PC-9 (cell line): ENCODE data around the gene SOCS7. TPM values are rescaled to one million over a fixed set of nuclear protein-coding genes. Genes with fewer than 3 reads are reported as not detected.

Experiments used
- BruUV-seq: library from RNA; stranded (reverse); fragments of 400-500 nt; replicated peaks from 2 replicates; lab custom pipeline; 2021; lab: Mats Ljungman, UMichigan
- CTCF ChIA-PET: fragments of 300-600 bp; sonication (Branson Sonifier 250); formaldehyde crosslinking; loops from one replicate; lab custom pipeline; 2022; ENCODE audit warnings: antibody characterized with exemption; lab: Charles Lee
- POLR2A ChIA-PET: fragments of 300-600 bp; sonication (Branson Sonifier 250); formaldehyde crosslinking; loops from one replicate; lab custom pipeline; 2022; ENCODE audit warnings: antibody characterized with exemption; ENCODE audit not compliant: unreplicated experiment; lab: Charles Lee
- DNase-seq, 2 experiments: peaks; one replicate each; pipeline versions ENCODE4 v3.0.0 to v3.0.0-alpha.2; 2015 to 2022; ENCODE audit warnings: mixed read lengths in 1 of 2
- H2AFZ ChIP-seq: fragments of 200-600 bp; sonication (generic); 2 replicates; pipeline ENCODE4 v1.8.1; 2017; ENCODE audit warnings: antibody characterized with exemption
- H3F3A ChIP-seq: fragments of 200-600 bp; sonication (generic); 2 replicates; pipeline ENCODE4 v1.8.1; 2017; ENCODE audit warnings: antibody characterized with exemption, mild to moderate bottlenecking, low read depth; ENCODE audit not compliant: insufficient read depth
- H3K27ac ChIP-seq: fragments of 200-600 bp; sonication (generic); 2 replicates; pipeline ENCODE4 v1.6.1; 2016; ENCODE audit warnings: mixed run types
- H3K27me3 ChIP-seq: fragments of 200-600 bp; sonication (generic); 2 replicates; pipeline ENCODE4 v1.6.1; 2016; ENCODE audit warnings: low read depth, mixed run types; ENCODE audit not compliant: insufficient read depth
- H3K36me3 ChIP-seq: fragments of 200-600 bp; sonication (generic); 2 replicates; pipeline ENCODE4 v1.6.1; 2016; ENCODE audit warnings: low read depth, mixed run types
- H3K4me1 ChIP-seq: fragments of 200-600 bp; sonication (generic); replicated peaks from 2 replicates; pipeline ENCODE4 v1.6.1; 2016; ENCODE audit warnings: mixed run types; ENCODE audit not compliant: insufficient read depth
- H3K4me2 ChIP-seq: fragments of 200-600 bp; sonication (generic); 2 replicates; pipeline ENCODE4 v1.6.1; 2017; ENCODE audit warnings: mixed run types
- H3K4me3 ChIP-seq: fragments of 200-600 bp; sonication (generic); 2 replicates; pipeline ENCODE4 v1.6.1; 2016; ENCODE audit warnings: mixed run types
- H3K79me2 ChIP-seq: fragments of 200-600 bp; sonication (generic); 2 replicates; pipeline ENCODE4 v1.6.1; 2017; ENCODE audit warnings: low read depth, mixed run types
- H3K9me2 ChIP-seq: fragments of 200-600 bp; sonication (generic); 2 replicates; pipeline ENCODE4 v1.8.1; 2017; ENCODE audit warnings: mild to moderate bottlenecking; ENCODE audit not compliant: insufficient read depth
- H3K9me3 ChIP-seq: fragments of 200-600 bp; sonication (generic); 2 replicates; pipeline ENCODE4 v1.8.1; 2016; ENCODE audit warnings: low read depth; ENCODE audit not compliant: insufficient read depth
- H4K20me1 ChIP-seq: fragments of 200-600 bp; sonication (generic); 2 replicates; pipeline ENCODE4 v1.8.1; 2017; ENCODE audit not compliant: insufficient read depth
- EZH2 ChIP-seq: fragments of 200-600 bp; sonication (generic); IDR thresholded peaks from 2 replicates; pipeline ENCODE4 v1.8.0; 2017; ENCODE audit warnings: antibody characterized with exemption, low read depth
- intact Hi-C: fragments of 100-400 bp; cut with micrococcal nuclease; formaldehyde crosslinking; loops from one replicate; pipeline ENCODE4 v1.10.0; 2022; ENCODE audit not compliant: unreplicated experiment
- total RNA-seq: library from RNA; stranded (reverse); gene quantifications from 2 replicates; pipeline ENCODE4 v1.2.3, GENCODE V29; 2021
- TF ChIP-seq, protein P1 (sequence below): fragments of 200-600 bp; sonication (generic); conservative IDR thresholded peaks from 2 replicates; pipeline ENCODE4 v1.6.1; 2017; ENCODE audit warnings: mixed run types, antibody characterized with exemption, mild to moderate bottlenecking, moderate library complexity

SOCS7 gene
- total RNA-seq, 1 experiment from 2014 or later = 19.6 TPM

- no peaks in the 10 kb centered on the region for H3K79me2 ChIP-seq
- H3K4me1 ChIP-seq = peaks cover 33% of the 10 kb centered on the region
- H3K36me3 ChIP-seq = no peaks in the 10 kb centered on the region
- peak overlapping the region; percentile 84 for H3K4me3 ChIP-seq
- H4K20me1 ChIP-seq = 0 out of 2 replicates have a peak, but pooled peaks cover 3% of the 10 kb centered on the region
- intact Hi-C loops = loop anchor here (1.0 kb wide), 1 partner anchor 22 kb away; no protein-coding TSS in a partner anchor
- peaks cover 32% of the 10 kb centered on the region; the same call in 1 of the 2 replicates for H3F3A ChIP-seq
- ChIA-PET CTCF (interaction anchor here (0.6 kb wide), 2 partner anchors 69 to 176 kb away, joined by 3 to 6 read pairs; no protein-coding TSS in a partner anchor), POLR2A (interaction anchor here (0.6 to 0.7 kb wide), 3 partner anchors 14 to 757 kb away, joined by 3 to 5 read pairs (median 4); no protein-coding TSS in a partner anchor)
- TF ChIP-seq, protein P1, sequence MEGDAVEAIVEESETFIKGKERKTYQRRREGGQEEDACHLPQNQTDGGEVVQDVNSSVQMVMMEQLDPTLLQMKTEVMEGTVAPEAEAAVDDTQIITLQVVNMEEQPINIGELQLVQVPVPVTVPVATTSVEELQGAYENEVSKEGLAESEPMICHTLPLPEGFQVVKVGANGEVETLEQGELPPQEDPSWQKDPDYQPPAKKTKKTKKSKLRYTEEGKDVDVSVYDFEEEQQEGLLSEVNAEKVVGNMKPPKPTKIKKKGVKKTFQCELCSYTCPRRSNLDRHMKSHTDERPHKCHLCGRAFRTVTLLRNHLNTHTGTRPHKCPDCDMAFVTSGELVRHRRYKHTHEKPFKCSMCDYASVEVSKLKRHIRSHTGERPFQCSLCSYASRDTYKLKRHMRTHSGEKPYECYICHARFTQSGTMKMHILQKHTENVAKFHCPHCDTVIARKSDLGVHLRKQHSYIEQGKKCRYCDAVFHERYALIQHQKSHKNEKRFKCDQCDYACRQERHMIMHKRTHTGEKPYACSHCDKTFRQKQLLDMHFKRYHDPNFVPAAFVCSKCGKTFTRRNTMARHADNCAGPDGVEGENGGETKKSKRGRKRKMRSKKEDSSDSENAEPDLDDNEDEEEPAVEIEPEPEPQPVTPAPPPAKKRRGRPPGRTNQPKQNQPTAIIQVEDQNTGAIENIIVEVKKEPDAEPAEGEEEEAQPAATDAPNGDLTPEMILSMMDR = no peak
- TF ChIP-seq EZH2 = no peak
- 0 out of 2 replicates have a peak overlapping the region, but pooled peaks have one; percentile 4 for H3K27ac ChIP-seq
- H3K27me3 ChIP-seq = no peaks in the 10 kb centered on the region
- H2AFZ ChIP-seq = peak overlapping the region; percentile 89
- BruUV-seq = TSS peak; percentile 61
- H3K4me2 ChIP-seq = peak overlapping the region; percentile 88
- H3K9me3 ChIP-seq = no peaks in the 10 kb centered on the region
- H3K9me2 ChIP-seq = no peaks in the 10 kb centered on the region
- peak in 1 of 2 experiments; percentile 72 for DNase-seq
These were observed 77.2 kb downstream of the SOCS7 start for GRCh38 chr17:38428643-38429371.

DNA sequence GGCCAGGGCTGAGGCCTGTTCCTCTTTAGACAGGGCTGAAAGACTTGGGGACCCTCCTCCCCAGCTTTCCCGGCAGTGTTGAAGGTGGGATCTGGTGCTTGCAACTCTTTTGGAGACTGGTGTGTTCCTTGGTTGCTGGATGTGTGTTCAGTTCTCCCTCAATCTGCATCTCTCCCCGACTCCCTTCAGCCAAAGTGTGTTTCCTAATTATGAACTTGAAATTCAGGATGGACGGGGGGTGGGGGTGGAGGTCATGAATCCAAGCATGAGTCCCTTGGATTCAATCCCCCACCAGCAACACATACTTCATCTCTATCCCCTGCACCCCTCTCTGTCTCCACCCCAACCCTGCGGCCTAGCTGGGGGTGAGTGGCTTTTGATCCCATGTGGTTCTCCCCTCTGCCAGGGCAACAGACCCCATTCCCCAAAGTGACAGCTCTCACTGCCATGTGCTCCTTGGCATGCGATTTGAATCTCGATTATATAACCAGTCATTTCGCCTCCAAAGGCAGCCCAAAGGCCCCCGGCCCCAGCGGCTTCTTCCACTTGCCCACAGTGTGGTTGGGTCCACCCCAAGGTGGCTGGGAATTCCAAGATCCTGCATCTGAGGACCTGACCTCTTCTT is 77.9 kb downstream of the SOCS7 start:
- 0 out of 2 replicates have a peak, but pooled peaks cover 3% of the 10 kb centered on the region for H4K20me1 ChIP-seq
- H3K9me2 ChIP-seq = no peaks in the 10 kb centered on the region
- H3K4me2 ChIP-seq = peak overlapping the region; percentile 88
- CTCF ChIA-PET = interaction anchor here (0.6 kb wide), 1 partner anchor 70 kb away, joined by 3 read pairs; no protein-coding TSS in a partner anchor
- peak in 1 of 2 experiments; percentile 58 for DNase-seq
- no peaks in the 10 kb centered on the region for H3K9me3 ChIP-seq
- TSS peak; percentile 50 for BruUV-seq
- H3K27ac ChIP-seq = no peak overlapping the region
- peaks cover 32% of the 10 kb centered on the region; the same call in 1 of the 2 replicates for H3F3A ChIP-seq
- peak overlapping the region; percentile 84; the same call in 1 of the 2 replicates for H3K4me3 ChIP-seq
- POLR2A ChIA-PET = interaction anchor here (0.6 kb wide), 1 partner anchor 758 kb away, joined by 4 read pairs; no protein-coding TSS in a partner anchor
- no peaks in the 10 kb centered on the region for H3K79me2 ChIP-seq
- no peaks in the 10 kb centered on the region for H3K27me3 ChIP-seq
- no peak overlapping the region for H2AFZ ChIP-seq
- no peak for TF ChIP-seq EZH2
- TF ChIP-seq, protein P1 = no peak
- intact Hi-C loops = loop anchor here (1.0 kb wide), 1 partner anchor 22 kb away; no protein-coding TSS in a partner anchor
- no peaks in the 10 kb centered on the region for H3K36me3 ChIP-seq
- peaks cover 27% of the 10 kb centered on the region for H3K4me1 ChIP-seq

DNA sequence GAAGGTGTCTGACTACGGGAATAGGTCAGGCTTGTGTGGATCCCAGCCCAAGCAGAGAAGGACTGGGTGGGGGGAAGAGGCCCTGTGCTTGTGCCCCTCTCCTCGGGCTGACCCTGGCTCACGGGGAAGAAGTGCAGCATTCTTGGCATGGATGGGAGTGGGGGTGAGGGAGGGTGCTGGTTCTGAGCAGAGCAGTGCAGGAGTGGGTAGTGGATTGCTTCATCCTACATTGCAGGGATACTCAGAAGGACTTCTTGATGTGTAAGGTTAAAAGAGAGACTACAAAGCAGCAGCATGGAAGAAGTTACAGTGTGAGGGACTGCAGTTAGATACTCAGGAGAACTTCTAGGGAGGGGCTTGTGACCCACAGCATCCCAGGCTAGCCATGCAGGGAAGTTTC is 78.7 kb downstream of the SOCS7 start:
- Histone ChIP-seq H4K20me1 (0 out of 2 replicates have a peak, but pooled peaks cover 3% of the 10 kb centered on the region), H3K79me2 (no peaks in the 10 kb centered on the region), H3K9me3 (no peaks in the 10 kb centered on the region), H3K36me3 (no peaks in the 10 kb centered on the region), H3K4me3 (no peak overlapping the region), H3K27ac (no peak overlapping the region), H3K4me1 (peaks cover 27% of the 10 kb centered on the region), H3K9me2 (no peaks in the 10 kb centered on the region), H3K27me3 (no peaks in the 10 kb centered on the region), H3K4me2 (peak overlapping the region; percentile 88), H3F3A (peaks cover 32% of the 10 kb centered on the region; the same call in 1 of the 2 replicates), H2AFZ (no peak overlapping the region)
- TF ChIP-seq EZH2 = no peak
- TF ChIP-seq, protein P1 = no peak
- ChIA-PET POLR2A (interaction anchor here (0.6 kb wide), 1 partner anchor 21 kb away, joined by 7 read pairs; no protein-coding TSS in a partner anchor), CTCF (no interaction called here)
- no TSS peak for BruUV-seq
- intact Hi-C loops = no loop called here
- no peak for DNase-seq
